Urinary bladder (tissue), 4 donors: ENCODE results near the gene ANKUB1. TPM values are rescaled to one million over a fixed set of nuclear protein-coding genes. Genes with fewer than 3 reads are reported as not detected.

Source experiments
- DNase-seq: peaks from one replicate; pipeline ENCODE4 v3.0.0-alpha.2; 2015; ENCODE audit errors: extremely low spot score
- H3K27ac ChIP-seq: one replicate; pipeline ENCODE4 v1.5.1; 2013; ENCODE audit warnings: low read depth, mild to moderate bottlenecking, moderate library complexity
- H3K36me3 ChIP-seq: one replicate; pipeline ENCODE4 v1.6.1; 2013; ENCODE audit warnings: mild to moderate bottlenecking, moderate library complexity; ENCODE audit not compliant: insufficient read depth
- H3K4me1 ChIP-seq: one replicate; pipeline ENCODE4 v1.6.1; 2013; ENCODE audit warnings: mild to moderate bottlenecking, moderate library complexity; ENCODE audit not compliant: insufficient read depth
- H3K4me3 ChIP-seq: one replicate; pipeline ENCODE4 v1.5.1; 2013; ENCODE audit warnings: low read depth, low read length
- WGBS: extraction: QIAGEN DNeasy Blood & Tissue Kit; methylation state at CpG from one replicate; pipeline ENCODE4 v1.1.7; 2013; 5-methylcytosine and 5-hydroxymethylcytosine counted together
- polyA plus RNA-seq: library from polyadenylated mRNA; stranded (reverse); fragments of 200-250 nt; gene quantifications from one replicate; pipeline ENCODE4 v1.2.3, GENCODE V29; 2013
- small RNA-seq: library from RNA; depleted of rRNA; stranded (forward); fragments of <200 nt; gene quantifications from one replicate; pipeline ENCODE3, GENCODE V24; 2014
- total RNA-seq: library from RNA; depleted of rRNA; stranded (reverse); fragments of >200 nt; gene quantifications from one replicate; pipeline ENCODE4 v1.2.3, GENCODE V29; 2014
- donor health status: healthy with polysubstance abuse.
- donor health status: healthy.

Gene ANKUB1
- total and polyA plus RNA-seq, 2 donors: not detected

DNA sequence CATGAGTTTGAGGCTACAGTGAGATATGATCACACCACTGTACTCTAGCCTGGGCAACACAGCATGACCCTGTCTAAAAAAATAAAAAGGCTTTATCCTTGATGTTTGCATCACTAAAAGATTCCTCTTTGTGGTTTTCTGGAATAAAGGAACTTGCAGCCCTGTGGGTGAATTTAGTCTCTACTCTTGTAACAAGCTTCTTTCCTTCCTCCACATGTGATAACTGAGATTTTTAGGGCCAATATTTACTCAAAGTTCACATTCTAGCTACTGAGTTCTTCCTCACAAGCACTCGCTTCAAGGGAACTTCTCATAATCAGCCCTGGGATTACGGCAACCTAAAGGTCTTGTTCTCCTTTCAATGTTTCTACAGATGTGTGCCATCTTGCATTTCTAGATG lies 64.7 kb downstream of the ANKUB1 start:
- no peaks in the 10 kb centered on the region for H3K4me1 ChIP-seq
- no peak overlapping the region for H3K4me3 ChIP-seq
- no peaks in the 10 kb centered on the region for H3K36me3 ChIP-seq
- H3K27ac ChIP-seq: no peak overlapping the region
- DNase-seq: no peak
- 82% methylated on average over 2 of the region's 2 CpGs for WGBS

DNA sequence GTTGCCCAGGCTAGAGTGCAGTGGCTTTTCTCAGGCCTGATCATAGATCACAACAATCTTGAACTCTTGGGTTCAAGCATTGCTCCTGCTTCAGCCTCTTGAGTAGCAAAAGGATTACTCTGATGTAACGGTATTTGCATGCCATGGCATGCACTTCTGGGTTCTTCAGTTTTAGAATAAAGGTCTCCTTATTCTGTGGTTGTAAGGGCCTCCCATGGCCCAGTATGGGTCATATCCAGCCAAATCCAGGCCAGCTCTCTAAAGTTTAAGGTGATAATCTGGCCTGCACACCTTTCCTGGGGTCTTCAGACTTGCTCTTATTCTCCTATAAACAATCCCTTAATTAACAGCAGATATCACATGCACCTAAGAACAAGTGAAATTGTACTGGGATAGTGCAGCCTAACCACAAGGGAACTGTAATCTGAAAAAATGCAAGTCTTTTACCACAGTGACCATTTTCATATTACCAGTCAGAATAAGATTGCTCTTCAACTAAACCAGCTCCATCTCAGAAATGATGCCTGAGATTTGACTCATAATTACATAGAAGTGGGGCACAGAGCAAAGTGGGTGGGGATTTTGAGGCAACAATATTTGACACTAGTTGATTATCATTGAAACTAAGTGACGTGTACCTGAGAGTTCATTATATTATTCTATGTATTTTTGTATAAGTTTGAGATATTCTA lies 65.5 kb downstream of the ANKUB1 start:
- Histone ChIP-seq H3K4me1 (no peaks in the 10 kb centered on the region), H3K36me3 (no peaks in the 10 kb centered on the region)
- 87% methylated on average over 2 of the region's 2 CpGs for WGBS

DNA sequence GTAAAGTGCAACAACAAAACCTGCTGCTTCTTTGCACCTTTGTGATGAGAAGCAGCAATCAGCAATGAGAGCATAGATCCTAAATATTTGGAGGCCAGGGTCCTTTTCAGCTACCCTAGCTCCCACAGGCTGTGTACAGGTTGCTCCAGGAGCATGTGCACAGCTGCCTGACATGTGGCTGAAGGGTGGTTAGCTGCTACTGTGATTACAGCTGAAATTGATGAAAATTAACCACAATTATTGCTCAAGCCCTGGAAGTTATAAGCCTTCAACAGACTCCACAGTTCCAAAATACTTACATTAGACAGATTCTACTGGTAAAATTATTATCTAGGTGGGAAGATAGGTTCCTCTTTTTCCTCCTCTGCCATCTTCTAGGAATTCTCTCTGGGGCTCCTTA lies 68.6 kb downstream of the ANKUB1 start:
- no peaks in the 10 kb centered on the region for H3K36me3 ChIP-seq
- H3K4me3 ChIP-seq: no peak overlapping the region
- no peak overlapping the region for H3K27ac ChIP-seq
- H3K4me1 ChIP-seq: no peaks in the 10 kb centered on the region
- DNase-seq: no peak

More for the DNA sequence above, 65.5 kb downstream of the ANKUB1 start:
- no peak overlapping the region for H3K4me3 ChIP-seq
- DNase-seq: no peak
- H3K27ac ChIP-seq: no peak overlapping the region

DNA sequence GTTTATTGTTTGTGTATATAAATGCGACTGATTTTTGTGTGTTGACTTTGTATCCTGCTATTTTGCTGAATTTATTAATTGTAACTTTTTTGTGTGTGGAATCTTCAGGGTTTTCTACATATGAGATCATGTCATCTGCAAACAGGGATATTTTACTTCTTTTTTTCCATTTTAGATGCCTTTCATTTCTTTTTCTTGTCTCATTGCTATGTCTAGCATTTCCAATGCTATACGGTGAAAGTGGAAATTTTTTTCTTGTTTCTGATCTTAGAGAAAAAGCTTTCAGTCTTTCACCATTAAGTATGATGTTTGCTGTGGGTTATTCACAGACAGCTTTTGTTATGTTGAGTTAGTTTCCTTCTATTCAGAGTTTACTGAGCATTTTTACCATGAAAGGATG lies 71.4 kb downstream of the ANKUB1 start:
- Histone ChIP-seq H3K4me3 (no peak overlapping the region), H3K36me3 (no peaks in the 10 kb centered on the region), H3K27ac (no peak overlapping the region), H3K4me1 (no peaks in the 10 kb centered on the region)
- 95% methylated on average over 2 of the region's 2 CpGs for WGBS
- no peak for DNase-seq

DNA sequence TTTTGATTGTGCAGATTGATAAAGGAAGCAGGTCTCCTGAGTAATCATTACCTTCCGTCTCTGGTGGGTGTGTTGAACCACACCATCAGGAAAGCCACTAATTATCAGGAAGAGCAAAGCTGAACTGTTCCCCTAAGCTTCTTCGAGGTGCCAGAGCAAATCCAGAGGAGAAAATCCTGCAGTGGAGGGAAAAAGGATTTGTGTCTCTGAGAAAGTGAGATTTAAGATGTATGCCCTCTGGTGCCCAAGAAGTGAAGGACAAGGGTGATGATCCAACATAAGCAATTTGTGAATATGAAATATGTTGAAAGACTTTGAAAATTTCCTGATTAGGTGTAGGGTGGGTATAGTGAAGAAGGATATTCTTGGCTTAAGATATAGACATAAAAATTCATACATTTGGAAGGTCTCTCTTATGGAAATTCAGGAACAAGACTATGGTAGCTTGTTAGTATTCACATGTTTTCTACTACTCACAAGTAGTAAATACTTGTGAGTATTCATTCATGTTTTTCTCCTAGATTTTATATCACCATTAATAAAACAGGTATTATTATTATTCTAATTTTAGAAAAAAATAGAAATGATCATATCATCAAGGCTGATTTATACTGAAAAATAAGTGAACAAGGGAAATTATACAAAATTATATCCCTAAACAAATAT lies 74.8 kb downstream of the ANKUB1 start:
- Histone ChIP-seq H3K4me1 (no peaks in the 10 kb centered on the region), H3K4me3 (no peak overlapping the region), H3K27ac (no peak overlapping the region), H3K36me3 (no peaks in the 10 kb centered on the region)
- no peak for DNase-seq
- WGBS: 9% methylated on average over 2 of the region's 2 CpGs

DNA sequence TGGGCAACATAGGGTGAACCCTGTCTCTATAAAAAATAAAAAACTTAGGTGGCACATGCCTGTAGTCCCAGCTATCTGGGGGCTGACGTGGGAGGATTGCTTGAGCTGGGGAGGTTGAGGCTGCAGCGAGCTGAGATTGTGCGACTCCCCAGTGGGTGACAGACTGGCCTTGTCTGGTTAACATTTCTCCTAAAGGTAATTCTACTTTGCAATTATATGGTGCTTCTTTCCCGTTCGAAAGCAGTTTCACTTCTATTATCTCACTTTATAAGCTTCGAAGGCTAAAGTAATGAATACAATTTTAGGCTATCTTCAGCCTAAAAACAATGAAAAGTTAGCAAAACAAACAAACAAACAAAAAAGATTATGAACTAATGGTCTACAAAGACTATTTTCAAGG lies 75.4 kb downstream of the ANKUB1 start:
- Histone ChIP-seq H3K36me3 (no peaks in the 10 kb centered on the region), H3K4me1 (no peaks in the 10 kb centered on the region), H3K27ac (no peak overlapping the region), H3K4me3 (no peak overlapping the region)
- 80% methylated on average over 6 of the region's 6 CpGs for WGBS
- no peak for DNase-seq

DNA sequence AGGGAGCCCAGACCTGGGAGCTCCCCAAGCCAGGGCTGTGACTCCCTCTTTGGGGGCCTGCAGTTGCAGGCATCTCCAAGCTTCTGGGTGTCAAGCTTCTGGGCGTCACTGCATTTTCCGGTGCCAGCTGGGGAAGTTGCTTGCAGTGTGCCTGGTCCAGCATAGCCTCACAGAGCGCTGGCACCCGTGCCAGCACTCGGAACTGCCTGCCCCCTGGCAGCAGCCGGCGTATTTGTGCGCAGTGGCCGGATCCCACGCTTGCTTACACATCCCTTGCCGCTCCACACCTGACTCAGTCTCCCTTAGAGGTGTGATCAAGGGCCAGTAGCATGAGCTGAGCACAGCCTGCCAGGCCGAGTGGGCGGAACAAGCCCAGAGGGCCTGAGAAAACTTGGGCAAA lies 77.1 kb downstream of the ANKUB1 start:
- no peak overlapping the region for H3K4me3 ChIP-seq
- 98% methylated on average over 13 of the region's 13 CpGs for WGBS
- no peaks in the 10 kb centered on the region for H3K36me3 ChIP-seq
- no peak overlapping the region for H3K27ac ChIP-seq
- H3K4me1 ChIP-seq: no peaks in the 10 kb centered on the region
- DNase-seq: no peak

DNA sequence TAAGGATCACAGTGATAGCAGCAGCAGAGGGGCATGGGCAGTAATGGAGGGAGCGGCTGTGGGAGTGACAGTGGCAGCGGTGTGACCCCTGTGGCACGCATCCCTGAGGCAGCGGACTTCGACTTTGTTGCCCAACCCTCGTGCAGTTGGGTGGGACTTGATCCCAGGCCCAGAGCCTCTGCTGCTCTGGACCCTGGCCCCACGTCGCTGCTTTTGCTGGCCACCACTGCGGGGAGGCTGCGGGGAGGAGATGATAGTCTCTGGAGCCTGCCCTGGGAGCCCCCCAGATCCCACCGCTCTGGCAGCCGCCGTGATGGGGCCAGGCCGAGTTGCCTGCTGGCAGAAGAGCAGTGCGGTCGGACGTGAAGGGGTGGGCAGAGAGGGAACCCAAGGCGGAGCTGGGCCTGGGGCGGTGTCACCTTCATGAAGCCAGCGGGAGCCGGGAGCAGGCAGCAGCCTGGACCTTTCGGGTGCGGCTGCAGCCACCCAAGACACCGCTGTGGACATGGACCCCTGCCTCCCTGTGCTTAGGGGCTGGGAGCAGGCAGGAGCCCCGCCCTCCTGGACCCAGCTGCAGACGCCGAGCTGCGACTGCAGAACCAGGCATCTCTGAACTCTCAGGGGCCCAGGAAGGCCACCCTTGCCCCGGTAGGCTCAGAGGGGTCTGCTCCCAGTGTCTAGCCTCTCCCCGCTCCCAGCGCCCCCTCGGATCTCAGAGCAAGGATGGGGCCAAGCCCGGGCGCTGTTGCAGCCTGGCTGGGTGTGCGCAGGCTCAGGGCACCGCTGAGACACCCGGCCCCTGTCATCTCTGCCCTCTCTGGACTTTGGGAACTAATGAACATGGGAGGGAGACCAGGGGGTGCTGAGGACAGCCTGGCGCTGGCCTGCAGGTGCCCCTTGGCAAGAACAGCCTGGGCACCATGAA lies 78.4 kb downstream of the ANKUB1 start:
- Histone ChIP-seq H3K4me1 (no peaks in the 10 kb centered on the region), H3K36me3 (no peaks in the 10 kb centered on the region), H3K27ac (no peak overlapping the region), H3K4me3 (no peak overlapping the region)
- DNase-seq: no peak
- 92% methylated on average over 38 of the region's 38 CpGs for WGBS

Small RNA genes lying within 50 kb of the gene (small RNA-seq; reads per million reads assigned to genes)
- not detected for gene RNU6-507P

Other genes with a start within 250 kb of the ANKUB1 start
- gene WWTR1, start 134.5 kb downstream of the ANKUB1 start, total RNA-seq: 136 TPM
- gene WWTR1, start 134.5 kb downstream of the ANKUB1 start, polyA plus RNA-seq: 155 TPM
- 59.2 TPM for gene COMMD2, start 40.1 kb downstream of the ANKUB1 start, total RNA-seq
- gene COMMD2, start 40.1 kb downstream of the ANKUB1 start, polyA plus RNA-seq: 13.7 TPM
- 162 TPM for gene RNF13, start 20.7 kb upstream of the ANKUB1 start, total RNA-seq
- 74.8 TPM for gene RNF13, start 20.7 kb upstream of the ANKUB1 start, polyA plus RNA-seq
- 159 TPM for gene PFN2, start 178.3 kb upstream of the ANKUB1 start, total RNA-seq
- gene PFN2, start 178.3 kb upstream of the ANKUB1 start, polyA plus RNA-seq: 98.9 TPM